Fibroblast of skin of right biceps (primary cell): ENCODE results near the gene FYB1.

Experiments
- DNase-seq: peaks from one replicate; pipeline ENCODE4 v3.0.0-alpha.2; 2013

Gene FYB1

GRCh38 chr5:39076757-39077728 lies 142.3 kb downstream of the FYB1 start:
- DNase-seq: peak; percentile 61

DNA sequence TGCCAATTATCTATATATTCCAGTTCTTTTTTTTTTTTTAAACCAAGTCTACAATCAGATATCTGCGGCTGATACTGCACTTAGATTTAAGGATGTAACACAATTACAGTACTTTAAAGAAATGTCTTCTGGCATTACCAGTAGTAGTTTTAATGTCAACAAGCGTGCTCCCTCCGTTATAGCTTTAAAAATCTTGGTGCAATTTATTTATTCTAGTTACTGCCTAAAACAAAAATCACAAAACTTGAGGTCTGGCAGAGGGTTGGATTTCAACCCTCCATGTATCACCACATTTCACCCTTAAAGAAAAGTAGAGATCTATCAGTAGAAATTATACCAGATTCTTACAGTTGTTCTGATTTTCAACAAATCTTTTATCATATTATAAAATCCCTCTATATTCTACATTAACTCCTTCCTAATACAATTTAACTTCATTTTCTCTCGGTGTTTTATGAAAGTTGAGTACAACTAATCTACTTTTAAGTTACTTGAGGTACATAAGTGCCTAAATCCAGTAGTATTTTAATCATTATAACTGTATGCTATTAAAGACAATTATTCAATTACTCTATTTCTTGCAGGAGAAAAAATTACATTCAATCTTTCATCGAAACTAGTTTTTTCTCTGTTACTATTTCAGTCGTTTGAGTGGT lies 143.1 kb downstream of the FYB1 start:
- DNase-seq: no peak

DNA sequence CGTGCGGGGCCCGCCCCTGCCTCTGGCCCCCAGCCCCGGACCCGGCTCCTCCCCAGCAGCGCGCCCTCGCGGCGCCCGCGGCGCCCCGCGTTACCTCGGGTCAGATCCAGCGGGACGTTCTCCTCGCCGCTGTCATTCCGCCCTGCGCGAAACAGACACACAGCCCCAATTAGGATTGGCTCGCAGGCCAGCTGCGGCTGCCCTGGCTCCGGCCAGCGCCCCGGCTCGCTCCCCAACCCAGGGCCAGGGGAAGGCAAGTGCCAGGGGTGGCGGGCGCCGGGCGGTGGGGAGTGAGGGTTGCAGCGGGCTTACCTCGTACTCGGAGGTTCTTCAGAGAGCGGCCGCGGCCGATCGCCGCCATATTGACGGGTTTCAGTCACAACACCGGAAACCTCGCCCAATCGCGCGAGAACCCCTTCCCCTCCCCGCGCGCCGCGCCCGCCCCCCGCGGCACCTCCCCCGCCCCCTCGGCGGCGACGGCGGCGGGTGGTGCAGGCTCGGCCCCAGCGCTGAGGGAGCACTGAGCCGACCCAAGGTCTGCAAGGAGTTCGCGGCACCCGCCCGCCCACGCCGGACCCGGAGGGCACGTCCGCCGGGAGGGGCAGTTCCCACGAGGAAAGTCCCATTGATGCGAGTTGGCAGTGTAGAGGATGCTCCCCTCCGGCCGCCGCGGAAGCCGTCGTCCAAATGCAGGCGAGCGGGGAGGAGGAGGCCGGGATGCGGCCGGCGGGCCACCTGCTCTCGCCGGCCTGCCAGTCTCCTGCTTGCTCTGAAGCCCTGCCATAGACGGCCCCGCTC lies 145.1 kb downstream of the FYB1 start, which contains the start of gene RICTOR:
Gene RICTOR, minus strand, starts transcription at position 383 of the 798 bp plus-strand sequence. Its CDS starts 22 bp downstream, at position 361.
- DNase-seq: peak; percentile 90

- DNase-seq: no peak
These were observed 145.7 kb downstream of the FYB1 start for GRCh38 chr5:39073767-39074016.

GRCh38 chr5:39072925-39073766 lies 146.2 kb downstream of the FYB1 start:
- DNase-seq: peak; percentile 38

DNA sequence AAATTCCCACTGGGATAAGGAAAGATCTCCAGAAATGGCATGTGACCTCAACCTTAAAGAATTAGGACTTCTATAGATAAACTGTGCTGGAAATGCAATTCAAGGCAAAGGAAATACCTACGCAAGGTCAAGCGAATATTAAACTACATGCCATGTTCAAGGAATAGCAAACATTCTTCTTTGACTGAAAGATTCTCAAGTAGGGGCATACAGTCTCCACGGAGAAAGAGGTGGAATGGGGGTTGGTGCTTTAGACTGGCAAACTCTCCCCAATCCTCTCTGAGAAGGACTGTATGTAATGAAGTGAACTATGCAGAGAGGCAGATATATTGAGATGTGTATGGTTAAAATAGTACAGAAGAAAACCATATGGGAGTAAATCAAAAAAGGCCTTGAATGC lies 151.3 kb downstream of the FYB1 start:
- no peak for DNase-seq

- DNase-seq: no peak
These were observed 154.9 kb downstream of the FYB1 start for GRCh38 chr5:39064450-39064849.

GRCh38 chr5:39063037-39063436 lies 156.3 kb downstream of the FYB1 start:
- peak; percentile 9 for DNase-seq

- no peak for DNase-seq
These were observed 156.8 kb downstream of the FYB1 start for GRCh38 chr5:39062530-39062929.

GRCh38 chr5:39062104-39062503 lies 157.3 kb downstream of the FYB1 start:
- no peak for DNase-seq

GRCh38 chr5:39059064-39059463 lies 160.3 kb downstream of the FYB1 start:
- no peak for DNase-seq

DNA sequence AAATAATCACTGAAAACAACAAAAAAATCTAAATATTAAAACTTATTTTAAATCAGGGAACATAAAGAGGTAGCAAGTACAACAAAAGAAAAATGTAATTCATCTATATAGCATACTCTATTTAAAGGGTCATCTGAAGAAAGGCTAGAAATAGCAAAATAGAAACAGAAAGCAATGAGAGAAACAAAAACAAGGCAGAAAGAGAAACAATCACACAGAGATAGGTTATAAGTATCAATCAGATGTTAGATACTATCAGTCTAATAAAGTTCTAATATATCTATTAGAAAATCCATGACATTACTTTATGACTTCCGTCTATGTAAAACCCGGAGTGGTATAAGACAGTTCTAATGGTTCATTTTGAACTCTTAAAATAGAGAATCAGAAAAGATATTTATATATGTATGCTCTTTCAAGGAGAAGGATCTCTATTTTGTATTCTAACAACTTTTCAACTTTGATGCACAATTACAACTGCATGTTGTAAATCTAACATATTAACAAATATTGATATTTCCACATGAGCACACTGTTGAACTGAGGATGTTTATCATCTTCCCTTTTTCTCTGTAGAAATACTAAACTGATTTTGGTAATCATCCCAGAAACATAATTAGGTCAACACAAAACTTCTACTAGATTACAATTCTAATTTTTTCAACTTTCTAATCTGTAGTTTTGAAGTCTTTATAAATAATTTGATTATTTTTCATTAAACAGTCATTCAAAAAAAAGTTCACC lies 161.0 kb downstream of the FYB1 start:
- DNase-seq: no peak

- no peak for DNase-seq
These were observed 161.6 kb downstream of the FYB1 start for GRCh38 chr5:39057734-39058133.

DNA sequence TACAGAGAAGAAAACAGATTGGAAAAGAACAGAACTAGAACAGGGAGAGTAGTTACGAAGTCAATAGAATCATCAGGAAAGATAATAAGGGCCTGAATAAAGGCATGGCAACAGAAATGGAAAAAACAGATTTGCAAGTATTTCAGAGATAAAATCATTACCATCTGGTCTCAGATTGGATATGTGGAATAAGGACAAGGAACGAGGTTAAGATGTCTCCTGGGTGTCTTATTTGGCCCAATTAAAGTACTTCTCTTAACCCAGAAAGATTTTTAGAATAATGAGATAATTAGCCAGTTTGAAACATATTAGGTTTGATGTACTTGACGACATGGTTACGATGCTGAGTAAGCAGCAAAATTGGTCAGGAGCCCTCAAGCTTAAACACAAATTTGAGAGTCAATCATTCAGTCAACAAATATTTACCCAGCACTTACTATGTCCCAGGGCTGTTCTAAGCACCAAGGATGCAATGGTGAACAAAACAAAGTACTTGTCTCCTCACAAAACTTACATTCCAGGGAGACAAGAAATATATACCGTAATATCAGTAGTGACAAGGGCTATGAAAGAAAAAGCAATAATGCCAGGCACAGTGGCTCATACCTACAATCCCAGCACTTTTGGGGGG lies 163.5 kb downstream of the FYB1 start:
- no peak for DNase-seq
